K562 (cell line): ENCODE data around the gene KRT81. TPM values are rescaled to one million over a fixed set of nuclear protein-coding genes. Genes with fewer than 3 reads are reported as not detected.

Experiments used
- ARID1B ChIP-seq: fragments of 450-650 bp; IDR thresholded peaks from 2 replicates; pipeline ENCODE4 v1.6.1; 2016; ENCODE audit warnings: antibody characterized with exemption, mild to moderate bottlenecking, inconsistent platforms
- ATF3 ChIP-seq, 2 experiments: fragments of 450-650 bp in 1 of 2; sonication (generic) in 1 of 2; formaldehyde crosslinking in 1 of 2; IDR thresholded peaks in 1 of 2; conservative IDR thresholded peaks in 1 of 2; 2 replicates each; pipeline versions ENCODE4 v1.6.1 to v1.8.1; 2016 to 2023; ENCODE audit warnings: mild to moderate bottlenecking in 2 of 2, moderate library complexity in 2 of 2, inconsistent platforms in 1 of 2, missing genetic modification reagents in 1 of 2
- ATF7 ChIP-seq: fragments of 450-650 bp; IDR thresholded peaks from 2 replicates; pipeline ENCODE4 v1.7.1; 2014; ENCODE audit warnings: mild to moderate bottlenecking, moderate library complexity
- CTBP1 ChIP-seq: fragments of 450-650 bp; IDR thresholded peaks from 2 replicates; pipeline ENCODE4 v1.6.1; 2016; ENCODE audit warnings: borderline replicate concordance
- CTCF ChIP-seq, 3 experiments: IDR thresholded peaks in 2 of 3; conservative IDR thresholded peaks in 1 of 3; 2 replicates each; pipeline ENCODE4 v1.5.1; 2011 to 2012; ENCODE audit warnings: low read length in 3 of 3, mild to moderate bottlenecking in 3 of 3, control low read depth in 2 of 3, improper control_type of control experiment in 1 of 3, inconsistent platforms in 1 of 3, low read depth in 1 of 3, mixed read lengths in 1 of 3, moderate library complexity in 1 of 3; ENCODE audit not compliant: insufficient read depth in 2 of 3
- EP300 ChIP-seq: IDR thresholded peaks from 2 replicates; pipeline ENCODE4 v1.6.1; 2012; ENCODE audit warnings: low read length, improper control_type of control experiment
- EP400 ChIP-seq: fragments of 450-650 bp; IDR thresholded peaks from 2 replicates; pipeline ENCODE4 v1.6.1; 2017; ENCODE audit warnings: antibody characterized with exemption, mild to moderate bottlenecking, moderate library complexity
- NFE2L1 ChIP-seq: fragments of 450-650 bp; IDR thresholded peaks from 2 replicates; pipeline ENCODE4 v1.6.1; 2016; ENCODE audit warnings: missing genetic modification characterization, low read depth, mild to moderate bottlenecking, missing compliant biosample characterization, moderate library complexity, borderline replicate concordance
- polyA plus RNA-seq, 8 experiments: library from polyadenylated mRNA; depleted of rRNA in 4 of 8; stranded (reverse) in 5 of 8; unstranded in 3 of 8; fragments of >200 nt; fragmentation: Nextera tagmentation in 2 of 8; fragmentation: Illumina TruSeq in 1 of 8; extraction: Ambion mirVana in 2 of 8; extraction: Trizol in 1 of 8; gene quantifications; 2 replicates each; pipeline versions ENCODE4 v1.2.1 to v1.2.3, GENCODE V29; 2011 to 2014; ENCODE audit warnings: inconsistent platforms in 1 of 8, missing spikeins in 1 of 8
- total RNA-seq, 7 experiments: library from RNA; depleted of rRNA in 6 of 7; stranded (reverse); fragments of >200 nt in 6 of 7; fragmentation: Illumina TruSeq in 2 of 7; extraction: Trizol in 2 of 7; gene quantifications; 2 replicates each; pipeline versions ENCODE4 v1.2.1 to v1.2.3, GENCODE V29; 2011 to 2021; ENCODE audit warnings: low replicate concordance in 1 of 7

Gene KRT81
- total and polyA plus RNA-seq, 9 of the 15 experiments (the other 6 are each of a cell fraction or from before 2014, with no cell fraction given), result 0.27 TPM; not detected in 8

- TF ChIP-seq CTCF (IDR thresholded peaks at IDR 0.05 in 2 of 3, conservative IDR thresholded peaks at IDR 0.05 in 1 of 3; ENCODE audit: insufficient read depth in 2 of 3, low read depth in 1 of 3, low read length in 3 of 3) (no peak), ARID1B (peak; percentile 30; the same call in 1 of the 2 replicates), NFE2L1 (tag) (no peak), EP400 (0 out of 2 replicates have a peak, but pooled peaks have one; percentile 27), ATF7 (peak; percentile 92), EP300 (peak; percentile 72), CTBP1 (peak; percentile 54; the same call in 1 of the 2 replicates), ATF3 (IDR thresholded peaks at IDR 0.05) (peak; percentile 97), ATF3 (CRISPR knock-in tag; conservative IDR thresholded peaks at IDR 0.05) (no peak)
Measured at GRCh38 chr12:52280319-52280795, 11.0 kb downstream of the KRT81 start (continued).
